VCaP (cell line): ENCODE results near the gene TMPRSS9.
"Not testable (repeated sequence)": the region's sequence is repeated elsewhere in the genome, so short reads cannot be mapped to it uniquely, and the experiment has no call there.

Experiments used
- H3K27ac ChIP-seq: fragments of 450-650 bp; 2 replicates; pipeline ENCODE4 v1.5.1; 2017
- TF ChIP-seq, protein P1 (sequence below): fragments of 450-650 bp; conservative IDR thresholded peaks from 2 replicates; pipeline ENCODE4 v1.5.1; 2017; ENCODE audit warnings: mild to moderate bottlenecking, moderate library complexity

Gene TMPRSS9

DNA sequence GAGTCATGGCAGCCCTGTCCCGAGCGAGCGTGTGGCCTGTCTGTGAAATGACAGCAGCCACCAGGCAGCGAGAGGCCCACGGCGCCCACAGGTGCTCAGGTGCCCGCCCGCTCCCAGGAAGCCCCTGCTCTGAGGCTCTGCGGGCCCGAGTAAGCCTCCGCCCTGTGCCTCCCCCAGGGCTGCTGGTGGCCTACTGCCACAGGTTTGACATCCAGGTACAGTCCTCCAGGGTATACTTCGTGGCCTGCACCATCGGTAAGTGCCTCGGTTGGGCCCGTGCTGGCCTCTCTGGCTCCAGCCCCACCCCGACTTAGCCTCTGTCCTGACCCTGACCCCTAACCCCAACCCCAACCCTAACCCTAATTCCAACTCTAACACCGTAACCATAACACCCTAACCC lies 15.0 kb upstream of the TMPRSS9 start:
- no peak overlapping the region for H3K27ac ChIP-seq
- TF ChIP-seq, protein P1, sequence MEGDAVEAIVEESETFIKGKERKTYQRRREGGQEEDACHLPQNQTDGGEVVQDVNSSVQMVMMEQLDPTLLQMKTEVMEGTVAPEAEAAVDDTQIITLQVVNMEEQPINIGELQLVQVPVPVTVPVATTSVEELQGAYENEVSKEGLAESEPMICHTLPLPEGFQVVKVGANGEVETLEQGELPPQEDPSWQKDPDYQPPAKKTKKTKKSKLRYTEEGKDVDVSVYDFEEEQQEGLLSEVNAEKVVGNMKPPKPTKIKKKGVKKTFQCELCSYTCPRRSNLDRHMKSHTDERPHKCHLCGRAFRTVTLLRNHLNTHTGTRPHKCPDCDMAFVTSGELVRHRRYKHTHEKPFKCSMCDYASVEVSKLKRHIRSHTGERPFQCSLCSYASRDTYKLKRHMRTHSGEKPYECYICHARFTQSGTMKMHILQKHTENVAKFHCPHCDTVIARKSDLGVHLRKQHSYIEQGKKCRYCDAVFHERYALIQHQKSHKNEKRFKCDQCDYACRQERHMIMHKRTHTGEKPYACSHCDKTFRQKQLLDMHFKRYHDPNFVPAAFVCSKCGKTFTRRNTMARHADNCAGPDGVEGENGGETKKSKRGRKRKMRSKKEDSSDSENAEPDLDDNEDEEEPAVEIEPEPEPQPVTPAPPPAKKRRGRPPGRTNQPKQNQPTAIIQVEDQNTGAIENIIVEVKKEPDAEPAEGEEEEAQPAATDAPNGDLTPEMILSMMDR: no peak

DNA sequence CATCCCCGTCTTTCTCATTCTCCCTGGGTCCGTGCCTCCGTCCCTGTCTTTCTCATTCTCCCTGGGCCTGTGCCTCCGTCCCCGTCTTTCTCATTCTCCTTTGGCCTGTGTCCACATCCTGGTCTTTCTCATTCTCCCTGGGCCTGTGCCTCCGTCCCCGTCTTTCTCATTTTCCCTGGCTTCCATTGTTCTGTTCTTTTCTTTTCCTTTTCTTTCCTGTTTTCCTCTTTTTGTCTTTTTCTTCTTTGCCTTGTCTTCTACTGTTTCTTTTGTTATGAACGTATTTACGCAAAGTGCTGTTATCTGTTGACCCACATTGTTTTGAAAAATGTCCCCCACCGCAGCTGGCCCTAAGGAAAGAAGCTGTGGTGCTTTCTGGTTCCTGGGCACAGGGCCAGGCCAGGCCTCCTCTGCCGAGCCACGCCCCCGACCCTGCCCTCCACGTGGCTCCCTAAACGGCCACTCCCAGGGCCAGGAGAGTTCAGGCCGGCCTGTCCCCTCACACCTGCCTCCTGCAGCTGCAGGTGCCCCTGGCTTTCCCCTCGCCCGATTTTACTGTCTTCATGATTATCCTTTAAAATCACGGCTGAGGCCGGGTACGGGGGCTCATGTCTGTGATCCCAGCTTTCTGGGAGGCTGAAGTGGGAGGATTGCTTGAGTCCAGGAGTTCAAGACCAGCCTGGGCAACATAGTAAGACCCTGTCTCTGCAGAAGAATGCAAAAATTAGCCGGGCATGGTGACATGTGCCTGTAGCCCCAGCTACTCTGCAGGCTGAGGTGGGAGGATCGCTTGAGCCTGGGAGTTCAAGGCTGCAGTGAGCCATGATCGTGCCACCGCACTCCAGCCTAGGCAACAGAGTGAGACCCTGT lies 14.0 kb upstream of the TMPRSS9 start:
- no peak overlapping the region for H3K27ac ChIP-seq
- TF ChIP-seq, protein P1: no peak

DNA sequence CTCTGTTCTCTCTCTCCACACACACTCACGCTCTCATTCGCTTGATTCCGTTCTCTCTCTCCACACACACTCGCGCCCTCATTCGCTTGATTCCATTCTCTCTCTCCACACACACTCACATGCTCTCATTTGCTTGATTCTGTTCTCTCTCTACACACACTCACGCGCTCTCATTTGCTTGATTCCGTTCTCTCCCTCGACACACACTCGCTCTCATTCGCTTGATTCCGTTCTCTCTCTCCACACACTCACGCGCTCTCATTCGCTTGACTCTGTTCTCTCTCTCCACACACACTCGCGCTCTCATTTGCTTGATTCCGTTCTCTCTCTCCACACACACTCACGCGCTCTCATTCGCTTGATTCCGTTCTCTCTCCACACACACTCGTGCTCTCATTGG lies 10.2 kb upstream of the TMPRSS9 start:
- not testable (repeated sequence) for H3K27ac ChIP-seq

DNA sequence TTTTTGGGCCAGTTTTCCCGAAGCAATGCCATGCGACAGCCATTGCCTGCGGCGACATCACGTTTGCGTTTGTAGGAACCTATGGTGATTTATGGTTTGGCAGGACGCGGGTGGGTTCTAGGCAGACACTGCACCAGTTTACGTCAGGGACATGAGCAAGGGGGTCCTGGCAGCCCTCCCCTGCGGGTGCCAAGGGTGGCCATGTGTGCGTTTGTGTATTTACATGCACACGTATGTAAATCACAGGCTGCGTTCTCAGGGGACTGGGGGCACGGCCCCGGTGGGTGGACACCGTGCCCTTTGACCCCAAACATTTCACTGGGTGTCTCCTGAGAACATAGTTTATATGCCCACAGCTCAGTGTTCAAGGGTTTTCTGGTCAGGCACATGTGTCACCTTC lies 9.4 kb upstream of the TMPRSS9 start:
- TF ChIP-seq, protein P1: no peak
- H3K27ac ChIP-seq: no peak overlapping the region

DNA sequence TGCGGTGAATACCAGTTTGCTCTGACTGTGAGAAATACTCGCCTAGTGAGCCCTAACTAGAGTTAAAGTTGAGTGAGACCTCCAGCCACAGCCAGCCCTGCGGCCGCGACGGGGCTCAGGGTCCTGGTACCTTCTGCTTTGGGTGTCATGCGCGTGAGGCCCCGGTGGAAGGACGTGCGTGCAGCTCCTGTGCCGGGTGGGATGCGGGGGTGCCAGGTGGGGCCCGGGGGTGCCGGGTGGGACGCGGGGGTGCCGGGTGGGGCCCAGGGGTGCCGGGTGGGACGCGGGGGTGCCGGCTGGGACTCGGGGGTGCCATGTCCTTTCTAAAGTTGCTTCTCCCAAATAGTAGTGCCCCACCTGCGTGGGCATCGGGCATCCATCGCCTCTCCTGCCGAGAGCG lies 8.5 kb upstream of the TMPRSS9 start:
- TF ChIP-seq, protein P1: no peak
- no peak overlapping the region for H3K27ac ChIP-seq

DNA sequence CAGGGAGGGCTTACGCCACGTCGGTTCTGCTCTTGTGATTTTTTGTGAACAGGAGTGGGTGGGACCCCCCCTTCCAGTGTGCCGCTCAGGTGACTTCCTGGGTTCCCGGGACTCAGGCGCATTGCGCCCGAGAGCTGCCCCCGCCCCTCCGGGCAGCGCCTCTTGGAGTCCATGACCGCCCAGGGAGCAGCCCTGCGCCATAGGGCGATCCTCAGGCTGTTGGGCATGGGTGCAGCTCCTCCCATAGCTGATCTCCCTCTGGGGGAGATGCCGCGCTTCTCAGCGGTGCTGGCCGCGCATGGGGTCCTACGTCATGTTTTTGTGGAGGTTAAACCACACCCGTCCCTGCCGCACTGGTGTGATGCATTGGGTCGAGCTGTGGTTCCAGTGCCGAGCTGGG lies 7.9 kb upstream of the TMPRSS9 start:
- TF ChIP-seq, protein P1: no peak
- H3K27ac ChIP-seq: no peak overlapping the region

DNA sequence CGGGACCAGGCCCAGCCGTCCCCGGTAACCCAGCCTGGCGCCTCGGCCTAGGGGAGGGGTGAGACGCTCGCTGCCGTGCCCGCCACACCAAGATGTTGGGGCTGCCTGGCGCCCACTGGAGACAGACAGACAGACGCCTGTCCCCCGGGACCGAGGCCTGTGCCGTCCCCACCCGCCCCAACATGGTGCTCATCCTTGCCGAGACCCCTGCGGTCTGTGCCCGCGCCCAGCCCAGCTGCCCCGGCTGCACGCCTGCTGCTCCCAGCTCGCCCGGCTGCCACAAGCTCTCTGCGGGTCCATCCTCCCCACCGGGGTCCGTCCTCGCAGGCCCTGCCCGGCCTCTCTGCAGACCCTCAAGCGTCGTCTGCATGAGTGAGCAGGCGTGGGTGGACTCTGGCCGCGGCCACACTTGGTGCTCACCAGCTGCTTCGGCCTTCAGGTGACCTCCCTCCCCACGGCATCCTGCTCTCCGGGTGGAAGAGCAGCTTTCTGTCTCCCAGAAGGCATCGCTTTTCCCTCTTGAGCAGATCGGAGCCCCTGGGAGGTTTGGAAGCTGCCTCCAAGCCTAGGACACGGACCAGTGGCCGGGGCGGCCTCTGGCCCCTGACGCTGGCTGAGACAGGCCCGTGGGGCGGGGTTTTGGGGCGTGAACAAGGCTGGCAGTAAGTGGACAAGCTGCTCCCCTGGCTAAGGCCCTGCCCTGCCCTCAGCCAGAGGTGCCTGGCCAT lies 6.7 kb upstream of the TMPRSS9 start:
- no peak overlapping the region for H3K27ac ChIP-seq
- TF ChIP-seq, protein P1: no peak
